Measurements from ENCODE around the gene SPAG4.

SPAG4 gene

GRCh38 chr20:35615667-35616464 is at the start of gene SPAG4:
TSS of gene SPAG4 (plus strand) at chr20:35615829. CDS start at chr20:35616004, 175 bp downstream.
- DNase-seq = peak; percentile 96

GRCh38 chr20:35568645-35569044 is 47.0 kb upstream of the SPAG4 start:
- peak; percentile 16 for DNase-seq

GRCh38 chr20:35571555-35571954 is 44.1 kb upstream of the SPAG4 start:
- DNase-seq = no peak

- no peak for DNase-seq
Measured at GRCh38 chr20:35572838-35573237, 42.8 kb upstream of the SPAG4 start.

- DNase-seq = no peak
Measured at GRCh38 chr20:35575958-35576357, 39.7 kb upstream of the SPAG4 start.

GRCh38 chr20:35576816-35577215 is 38.8 kb upstream of the SPAG4 start:
- no peak for DNase-seq

GRCh38 chr20:35578469-35578868 is 37.2 kb upstream of the SPAG4 start:
- DNase-seq = no peak

- no peak for DNase-seq
Measured at GRCh38 chr20:35579196-35579595, 36.4 kb upstream of the SPAG4 start.

GRCh38 chr20:35582131-35582530 is 33.5 kb upstream of the SPAG4 start:
- DNase-seq = no peak

GRCh38 chr20:35582741-35583404 is 32.8 kb upstream of the SPAG4 start:
- DNase-seq = no peak

- DNase-seq = no peak
Measured at GRCh38 chr20:35583636-35584560, 31.7 kb upstream of the SPAG4 start.

GRCh38 chr20:35586751-35587425 is 28.7 kb upstream of the SPAG4 start:
- DNase-seq = no peak

- no peak for DNase-seq
Measured at GRCh38 chr20:35587436-35587835, 28.2 kb upstream of the SPAG4 start.

GRCh38 chr20:35588397-35588796 is 27.2 kb upstream of the SPAG4 start:
- no peak for DNase-seq

GRCh38 chr20:35592339-35592974 is 23.2 kb upstream of the SPAG4 start:
- peak; percentile 4 for DNase-seq

GRCh38 chr20:35595456-35595855 is 20.2 kb upstream of the SPAG4 start:
- DNase-seq = no peak

- DNase-seq = no peak
Measured at GRCh38 chr20:35595901-35596300, 19.7 kb upstream of the SPAG4 start.

GRCh38 chr20:35597186-35597585 is 18.4 kb upstream of the SPAG4 start:
- no peak for DNase-seq

GRCh38 chr20:35598476-35598875 is 17.2 kb upstream of the SPAG4 start:
- DNase-seq = no peak

- DNase-seq = no peak
Measured at GRCh38 chr20:35598899-35599775, 16.5 kb upstream of the SPAG4 start.

GRCh38 chr20:35599776-35600120 is 15.9 kb upstream of the SPAG4 start:
- DNase-seq = no peak

All from COR-L47 (cell line).